HUES48 (cell line): ENCODE data around the gene C6orf15.

Experiments used
- H3K27ac ChIP-seq: one replicate; pipeline ENCODE4 v1.7.0; 2013; ENCODE audit warnings: low read depth, low read length, inconsistent platforms
- H3K27me3 ChIP-seq: 2 replicates; pipeline ENCODE4 v1.6.1; 2013; ENCODE audit warnings: mild to moderate bottlenecking, low read length; ENCODE audit not compliant: control insufficient read depth, insufficient read depth
- H3K36me3 ChIP-seq: 2 replicates; pipeline ENCODE4 v1.6.1; 2013; ENCODE audit warnings: low read length; ENCODE audit not compliant: control insufficient read depth, insufficient read depth
- H3K4me1 ChIP-seq: 2 replicates; pipeline ENCODE4 v1.6.1; 2013; ENCODE audit warnings: mild to moderate bottlenecking, low read length; ENCODE audit not compliant: control insufficient read depth, insufficient read depth
- H3K4me3 ChIP-seq: 2 replicates; pipeline ENCODE4 v1.5.1; 2013; ENCODE audit warnings: mild to moderate bottlenecking, low read depth, low read length
- H3K9ac ChIP-seq: 2 replicates; pipeline ENCODE4 v1.6.1; 2013; ENCODE audit warnings: mild to moderate bottlenecking, low read depth, low read length, moderate library complexity
- H3K9me3 ChIP-seq: 2 replicates; pipeline ENCODE4 v1.6.1; 2013; ENCODE audit warnings: low read length; ENCODE audit not compliant: control insufficient read depth, insufficient read depth

Gene C6orf15

GRCh38 chr6:31145386-31145785 lies 33.0 kb upstream of the C6orf15 start:
- Histone ChIP-seq H3K9me3 (no peaks in the 10 kb centered on the region), H3K27me3 (no peaks in the 10 kb centered on the region), H3K27ac (no peak overlapping the region), H3K36me3 (peaks cover 68% of the 10 kb centered on the region), H3K4me1 (peaks cover 4% of the 10 kb centered on the region; the same call in 1 of the 2 replicates), H3K9ac (no peak overlapping the region), H3K4me3 (no peak overlapping the region)

GRCh38 chr6:31144970-31145340 lies 32.6 kb upstream of the C6orf15 start:
- H3K9ac ChIP-seq, result no peak overlapping the region
- peaks cover 5% of the 10 kb centered on the region; the same call in 1 of the 2 replicates for H3K4me1 ChIP-seq
- no peak overlapping the region for H3K4me3 ChIP-seq
- no peaks in the 10 kb centered on the region for H3K27me3 ChIP-seq
- H3K27ac ChIP-seq, result no peak overlapping the region
- H3K36me3 ChIP-seq, result peaks cover 63% of the 10 kb centered on the region
- H3K9me3 ChIP-seq, result no peaks in the 10 kb centered on the region

- Histone ChIP-seq H3K4me1 (peaks cover 10% of the 10 kb centered on the region; the same call in 1 of the 2 replicates), H3K9ac (no peak overlapping the region), H3K9me3 (no peaks in the 10 kb centered on the region), H3K27me3 (no peaks in the 10 kb centered on the region), H3K27ac (no peak overlapping the region), H3K4me3 (no peak overlapping the region), H3K36me3 (peaks cover 59% of the 10 kb centered on the region)
Measured at GRCh38 chr6:31144296-31144969, 32.1 kb upstream of the C6orf15 start.

GRCh38 chr6:31143148-31143547 lies 30.8 kb upstream of the C6orf15 start:
- Histone ChIP-seq H3K27ac (peak overlapping the region; percentile 67), H3K4me3 (no peak overlapping the region), H3K9me3 (no peaks in the 10 kb centered on the region), H3K27me3 (no peaks in the 10 kb centered on the region), H3K4me1 (peaks cover 14% of the 10 kb centered on the region; the same call in 1 of the 2 replicates), H3K36me3 (peaks cover 51% of the 10 kb centered on the region), H3K9ac (no peak overlapping the region)

- no peaks in the 10 kb centered on the region for H3K9me3 ChIP-seq
- H3K36me3 ChIP-seq, result peaks cover 48% of the 10 kb centered on the region
- H3K4me3 ChIP-seq, result no peak overlapping the region
Measured at GRCh38 chr6:31142361-31142761, 30.0 kb upstream of the C6orf15 start.

GRCh38 chr6:31140643-31141042 lies 28.3 kb upstream of the C6orf15 start:
- H3K4me3 ChIP-seq, result no peak overlapping the region
- peaks cover 19% of the 10 kb centered on the region; the same call in 1 of the 2 replicates for H3K4me1 ChIP-seq
- no peaks in the 10 kb centered on the region for H3K9me3 ChIP-seq
- H3K27ac ChIP-seq, result no peak overlapping the region
- peaks cover 38% of the 10 kb centered on the region for H3K36me3 ChIP-seq
- H3K27me3 ChIP-seq, result no peaks in the 10 kb centered on the region
- H3K9ac ChIP-seq, result no peak overlapping the region

More at GRCh38 chr6:31142361-31142761, 30.0 kb upstream of the C6orf15 start:
- Histone ChIP-seq H3K4me1 (peaks cover 19% of the 10 kb centered on the region; the same call in 1 of the 2 replicates), H3K27me3 (no peaks in the 10 kb centered on the region), H3K9ac (no peak overlapping the region), H3K27ac (peak overlapping the region; percentile 26)

- H3K4me1 ChIP-seq, result peaks cover 19% of the 10 kb centered on the region; the same call in 1 of the 2 replicates
- H3K36me3 ChIP-seq, result peaks cover 28% of the 10 kb centered on the region
- H3K9me3 ChIP-seq, result no peaks in the 10 kb centered on the region
- H3K27me3 ChIP-seq, result no peaks in the 10 kb centered on the region
- H3K27ac ChIP-seq, result peak overlapping the region; percentile 16
- H3K9ac ChIP-seq, result no peak overlapping the region
- H3K4me3 ChIP-seq, result no peak overlapping the region
Measured at GRCh38 chr6:31139599-31139998, 27.2 kb upstream of the C6orf15 start.

- Histone ChIP-seq H3K4me3 (no peak within 1 kb of the TSS), H3K36me3 (peaks cover 22% of the 10 kb centered on the region), H3K27ac (peak within 1 kb of the TSS; percentile 16), H3K9ac (no peak within 1 kb of the TSS), H3K4me1 (peaks cover 19% of the 10 kb centered on the region; the same call in 1 of the 2 replicates), H3K27me3 (no peaks in the 10 kb centered on the region), H3K9me3 (no peaks in the 10 kb centered on the region)
Measured at GRCh38 chr6:31138982-31139381, 26.6 kb upstream of the C6orf15 start, which contains the start of gene PSORS1C2. PSORS1C2 (minus strand) TSS chr6:31139066; CDS start chr6:31139026, 40 bp downstream.

- H3K9me3 ChIP-seq, result no peaks in the 10 kb centered on the region
- no peak overlapping the region for H3K9ac ChIP-seq
- H3K27me3 ChIP-seq, result no peaks in the 10 kb centered on the region
- no peak overlapping the region for H3K4me3 ChIP-seq
- no peak overlapping the region for H3K27ac ChIP-seq
- no peaks in the 10 kb centered on the region for H3K36me3 ChIP-seq
- peaks cover 15% of the 10 kb centered on the region; the same call in 1 of the 2 replicates for H3K4me1 ChIP-seq
Measured at GRCh38 chr6:31135710-31136109, 23.3 kb upstream of the C6orf15 start.

- H3K9me3 ChIP-seq, result no peaks in the 10 kb centered on the region
- no peak overlapping the region for H3K4me3 ChIP-seq
- H3K9ac ChIP-seq, result no peak overlapping the region
- no peaks in the 10 kb centered on the region for H3K36me3 ChIP-seq
- peaks cover 3% of the 10 kb centered on the region; the same call in 1 of the 2 replicates for H3K4me1 ChIP-seq
- no peak overlapping the region for H3K27ac ChIP-seq
- no peaks in the 10 kb centered on the region for H3K27me3 ChIP-seq
Measured at GRCh38 chr6:31132806-31133205, 20.4 kb upstream of the C6orf15 start.

GRCh38 chr6:31131595-31131994 lies 19.2 kb upstream of the C6orf15 start:
- H3K4me1 ChIP-seq, result no peaks in the 10 kb centered on the region
- no peaks in the 10 kb centered on the region for H3K27me3 ChIP-seq
- H3K27ac ChIP-seq, result no peak overlapping the region
- H3K9me3 ChIP-seq, result no peaks in the 10 kb centered on the region
- H3K36me3 ChIP-seq, result no peaks in the 10 kb centered on the region
- H3K9ac ChIP-seq, result no peak overlapping the region
- no peak overlapping the region for H3K4me3 ChIP-seq
